Skeletal muscle satellite cell (primary cell): Measurements from ENCODE around the gene CENPT.

ENCODE experiments used
- H3K27me3 ChIP-seq: 2 replicates; pipeline ENCODE4 v1.7.0; 2013; ENCODE audit warnings: low read length; ENCODE audit not compliant: control insufficient read depth, insufficient read depth
- H3K36me3 ChIP-seq: 2 replicates; pipeline ENCODE4 v1.7.0; 2013; ENCODE audit warnings: mild to moderate bottlenecking, control low read depth, low read length; ENCODE audit not compliant: insufficient read depth
- H3K4me1 ChIP-seq: 2 replicates; pipeline ENCODE4 v1.7.0; 2013; ENCODE audit warnings: low read length; ENCODE audit not compliant: control insufficient read depth, insufficient read depth
- H3K4me2 ChIP-seq: 2 replicates; pipeline ENCODE4 v1.7.0; 2013; ENCODE audit warnings: mild to moderate bottlenecking, low read length
- H3K4me3 ChIP-seq: 2 replicates; pipeline ENCODE4 v1.7.0; 2013; ENCODE audit warnings: low read length
- H3K9ac ChIP-seq: 2 replicates; pipeline ENCODE4 v1.7.0; 2013; ENCODE audit warnings: mild to moderate bottlenecking, low read depth, low read length, moderate library complexity
- H3K9me3 ChIP-seq: replicated peaks from 2 replicates; pipeline ENCODE4 v1.7.0; 2013; ENCODE audit warnings: mild to moderate bottlenecking, control low read depth, low read length

Gene CENPT

GRCh38 chr16:67801883-67802282 lies 45.6 kb downstream of the CENPT start:
- Histone ChIP-seq H3K9ac (no peak overlapping the region), H3K4me2 (no peak overlapping the region), H3K4me1 (peaks cover 17% of the 10 kb centered on the region), H3K36me3 (peaks cover 13% of the 10 kb centered on the region), H3K4me3 (no peak overlapping the region), H3K27me3 (no peaks in the 10 kb centered on the region), H3K9me3 (no peaks in the 10 kb centered on the region)

- Histone ChIP-seq H3K4me1 (peaks cover 17% of the 10 kb centered on the region), H3K36me3 (peaks cover 13% of the 10 kb centered on the region), H3K4me3 (no peak overlapping the region), H3K27me3 (no peaks in the 10 kb centered on the region), H3K4me2 (no peak overlapping the region), H3K9ac (no peak overlapping the region), H3K9me3 (no peaks in the 10 kb centered on the region)
Observed at GRCh38 chr16:67801241-67801640, 46.3 kb downstream of the CENPT start.

- Histone ChIP-seq H3K9ac (no peak overlapping the region), H3K4me1 (peaks cover 14% of the 10 kb centered on the region), H3K4me2 (no peak overlapping the region), H3K27me3 (no peaks in the 10 kb centered on the region), H3K36me3 (peaks cover 13% of the 10 kb centered on the region), H3K9me3 (no peaks in the 10 kb centered on the region), H3K4me3 (no peak overlapping the region)
Observed at GRCh38 chr16:67800338-67800926, 47.1 kb downstream of the CENPT start.

- Histone ChIP-seq H3K4me3 (no peak overlapping the region), H3K36me3 (peaks cover 9% of the 10 kb centered on the region), H3K27me3 (no peaks in the 10 kb centered on the region), H3K9ac (no peak overlapping the region), H3K9me3 (no peaks in the 10 kb centered on the region), H3K4me1 (peaks cover 8% of the 10 kb centered on the region), H3K4me2 (no peak overlapping the region)
Observed at GRCh38 chr16:67796099-67796718, 51.3 kb downstream of the CENPT start.

GRCh38 chr16:67790071-67790470 lies 57.4 kb downstream of the CENPT start:
- H3K4me2 ChIP-seq, result no peak overlapping the region

GRCh38 chr16:67786491-67786890 lies 61.0 kb downstream of the CENPT start:
- Histone ChIP-seq H3K9ac (no peak overlapping the region), H3K36me3 (no peaks in the 10 kb centered on the region), H3K4me1 (no peaks in the 10 kb centered on the region), H3K4me3 (no peak overlapping the region), H3K4me2 (no peak overlapping the region), H3K27me3 (no peaks in the 10 kb centered on the region), H3K9me3 (no peaks in the 10 kb centered on the region)

More at GRCh38 chr16:67790071-67790470, 57.4 kb downstream of the CENPT start:
- H3K9me3 ChIP-seq, result no peaks in the 10 kb centered on the region
- H3K9ac ChIP-seq, result no peak overlapping the region
- no peak overlapping the region for H3K4me3 ChIP-seq
- H3K27me3 ChIP-seq, result no peaks in the 10 kb centered on the region
- no peaks in the 10 kb centered on the region for H3K36me3 ChIP-seq
- H3K4me1 ChIP-seq, result no peaks in the 10 kb centered on the region

- H3K36me3 ChIP-seq, result no peaks in the 10 kb centered on the region
- H3K4me2 ChIP-seq, result no peak overlapping the region
- H3K9ac ChIP-seq, result no peak overlapping the region
- no peak overlapping the region for H3K4me3 ChIP-seq
- H3K27me3 ChIP-seq, result no peaks in the 10 kb centered on the region
- H3K9me3 ChIP-seq, result no peaks in the 10 kb centered on the region
- no peaks in the 10 kb centered on the region for H3K4me1 ChIP-seq
Observed at GRCh38 chr16:67783353-67783725, 64.2 kb downstream of the CENPT start.

GRCh38 chr16:67782567-67783352 lies 64.7 kb downstream of the CENPT start:
- Histone ChIP-seq H3K36me3 (no peaks in the 10 kb centered on the region), H3K4me1 (no peaks in the 10 kb centered on the region), H3K27me3 (no peaks in the 10 kb centered on the region), H3K4me2 (no peak overlapping the region), H3K4me3 (no peak overlapping the region), H3K9me3 (no peaks in the 10 kb centered on the region), H3K9ac (no peak overlapping the region)

- Histone ChIP-seq H3K4me3 (no peak overlapping the region), H3K27me3 (no peaks in the 10 kb centered on the region), H3K9ac (no peak overlapping the region), H3K9me3 (no peaks in the 10 kb centered on the region), H3K36me3 (no peaks in the 10 kb centered on the region), H3K4me2 (no peak overlapping the region), H3K4me1 (no peaks in the 10 kb centered on the region)
Observed at GRCh38 chr16:67781565-67781921, 66.0 kb downstream of the CENPT start.

- Histone ChIP-seq H3K36me3 (no peaks in the 10 kb centered on the region), H3K9ac (no peak overlapping the region), H3K4me2 (no peak overlapping the region), H3K4me1 (no peaks in the 10 kb centered on the region), H3K4me3 (no peak overlapping the region), H3K9me3 (no peaks in the 10 kb centered on the region), H3K27me3 (no peaks in the 10 kb centered on the region)
Observed at GRCh38 chr16:67780847-67781564, 66.5 kb downstream of the CENPT start.

GRCh38 chr16:67779256-67780014 lies 68.1 kb downstream of the CENPT start:
- no peaks in the 10 kb centered on the region for H3K4me1 ChIP-seq
- no peak overlapping the region for H3K9ac ChIP-seq
- no peak overlapping the region for H3K4me3 ChIP-seq
- H3K9me3 ChIP-seq, result no peaks in the 10 kb centered on the region
- no peaks in the 10 kb centered on the region for H3K36me3 ChIP-seq
- H3K4me2 ChIP-seq, result no peak overlapping the region
- H3K27me3 ChIP-seq, result no peaks in the 10 kb centered on the region
